Measurements from ENCODE around the gene EPRS1. TPM values are rescaled to one million over a fixed set of nuclear protein-coding genes. Genes with fewer than 3 reads are reported as not detected.

EPRS1 gene
- total and polyA plus RNA-seq, 2 of the 13 experiments (the other 11 are each of a cell fraction or from before 2014, with no cell fraction given): 86.1 to 124 TPM

GRCh38 chr1:220045356-220046051 lies 801 bp downstream of the EPRS1 start (continued):
- TF ChIP-seq ZBTB33 (CRISPR knock-in tag; IDR thresholded peaks at IDR 0.05) (no peak), PRPF4 (IDR thresholded peaks at IDR 0.05; ENCODE audit: low read depth, low read length, poor library complexity, severe bottlenecking) (no peak), TBL1XR1 (IDR thresholded peaks at IDR 0.05; ENCODE audit: borderline replicate concordance, low read length, partially characterized antibody) (no peak), ZBTB49 (CRISPR knock-in tag; IDR thresholded peaks at IDR 0.05; ENCODE audit: borderline replicate concordance) (no peak), SOX6 (IDR thresholded peaks at IDR 0.05) (no peak), SOX6 (CRISPR knock-in tag; IDR thresholded peaks at IDR 0.05) (no peak), ZBTB40 (IDR thresholded peaks at IDR 0.05) (no peak), ZBTB40 (CRISPR knock-in tag; IDR thresholded peaks at IDR 0.05) (no peak), ZNF24 (IDR thresholded peaks at IDR 0.05) (no peak), ZBTB7A (CRISPR knock-in tag; IDR thresholded peaks at IDR 0.05) (no peak), ZNF253 (CRISPR knock-in tag; IDR thresholded peaks at IDR 0.05; ENCODE audit: borderline replicate concordance) (no peak), ZNF234 (CRISPR knock-in tag; conservative IDR thresholded peaks at IDR 0.05) (0 out of 2 replicates have a peak, but pooled peaks have one; percentile 0), SP1 (IDR thresholded peaks at IDR 0.05) (no peak), SP1 (CRISPR knock-in tag; IDR thresholded peaks at IDR 0.05) (no peak), EZH2 (conservative IDR thresholded peaks at IDR 0.05; ENCODE audit: low read depth, low read length) (no peak), NCOA2 (CRISPR knock-in tag; IDR thresholded peaks at IDR 0.05) (no peak)
